Epithelial cell of proximal tubule (primary cell): ENCODE results near the gene MYRF. TPM values are rescaled to one million over a fixed set of nuclear protein-coding genes. Genes with fewer than 3 reads are reported as not detected.

Experiments used
- DNase-seq: peaks from one replicate; pipeline ENCODE4 v3.0.0-alpha.2; 2011; ENCODE audit warnings: low read depth
- H3K4me3 ChIP-seq: 2 replicates; pipeline ENCODE4 v1.5.1; 2011; ENCODE audit warnings: low read depth, mild to moderate bottlenecking, low read length
- CTCF ChIP-seq: conservative IDR thresholded peaks from 2 replicates; pipeline ENCODE4 v1.5.1; 2012; ENCODE audit warnings: low read depth, mild to moderate bottlenecking, low read length
- total RNA-seq: library from RNA; depleted of rRNA; stranded (reverse); fragments of >200 nt; gene quantifications from 2 replicates; pipeline ENCODE4 v1.2.3, GENCODE V29; 2015

MYRF gene
- total RNA-seq, 1 donor from 2014 or later: 25.0 TPM

DNA sequence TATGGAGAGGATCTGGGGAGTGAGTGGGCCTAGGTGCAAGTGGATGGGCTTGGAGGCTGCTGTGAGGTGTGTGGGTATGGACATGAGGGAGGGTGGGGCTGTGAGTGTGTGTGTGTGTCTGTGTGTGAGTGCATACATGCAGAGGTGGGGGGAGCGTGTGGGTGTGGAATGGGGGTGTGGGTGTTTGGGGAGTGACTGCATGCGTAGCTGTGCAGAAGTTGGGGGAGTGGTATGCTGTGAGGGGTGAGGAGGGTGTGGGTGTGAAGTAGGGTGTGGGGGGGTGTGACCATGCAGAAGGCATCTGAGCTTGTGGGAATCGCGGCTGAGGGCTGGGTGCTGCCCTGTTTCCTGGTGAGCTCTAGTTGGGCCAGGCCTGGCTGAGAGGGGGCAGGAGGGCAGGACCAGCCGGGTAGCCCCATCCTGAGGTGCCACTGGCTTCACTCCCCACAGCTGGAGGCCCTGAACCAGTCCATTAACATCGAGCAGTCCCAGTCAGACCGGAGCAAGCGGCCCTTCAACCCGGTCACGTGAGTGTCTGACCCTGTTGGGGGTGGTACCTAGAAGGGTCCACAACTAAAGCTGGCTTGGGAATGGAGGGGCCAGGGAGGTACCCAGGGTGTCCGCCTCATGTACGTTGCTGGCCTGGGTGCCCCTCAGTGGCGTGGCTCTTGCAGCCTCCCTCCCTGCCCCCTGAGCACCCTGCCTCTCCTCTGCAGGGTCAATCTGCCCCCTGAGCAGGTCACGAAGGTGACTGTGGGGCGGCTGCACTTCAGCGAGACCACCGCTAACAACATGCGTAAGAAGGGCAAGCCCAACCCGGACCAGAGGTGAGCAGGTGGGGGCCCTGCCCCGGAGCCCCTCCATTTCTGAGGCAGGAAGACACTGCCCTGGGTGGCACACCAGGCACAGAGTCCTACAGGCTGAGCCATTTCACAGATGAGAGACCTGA is 23.4 kb downstream of the MYRF start:
- no peak overlapping the region for H3K4me3 ChIP-seq
- TF ChIP-seq CTCF: no peak
- DNase-seq: no peak

DNA sequence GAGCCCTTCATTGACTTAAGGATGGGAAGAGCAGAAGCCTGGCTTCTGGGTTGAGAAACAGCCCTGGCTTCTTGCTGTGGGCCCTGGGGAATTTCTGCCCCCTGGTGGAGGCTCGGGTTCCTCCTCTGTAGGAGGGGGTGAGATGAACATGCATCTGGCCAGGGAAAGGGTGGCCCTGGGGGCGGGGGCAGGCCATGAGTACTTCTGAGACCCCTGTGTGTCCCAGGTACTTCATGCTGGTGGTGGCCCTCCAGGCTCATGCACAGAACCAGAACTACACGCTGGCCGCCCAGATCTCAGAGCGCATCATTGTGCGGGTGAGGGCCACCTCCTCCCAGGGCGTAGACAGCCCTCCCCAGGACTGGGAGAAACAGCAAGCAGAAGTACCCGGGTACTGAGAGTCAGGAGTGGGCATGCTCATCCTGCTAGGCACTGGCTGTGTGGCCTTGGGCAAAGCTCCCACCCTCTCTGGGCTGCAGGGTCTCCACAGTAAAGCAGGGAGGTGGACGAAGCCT is 24.2 kb downstream of the MYRF start:
- no peak for DNase-seq
- H3K4me3 ChIP-seq: no peak overlapping the region
- peak; percentile 87 for TF ChIP-seq CTCF

DNA sequence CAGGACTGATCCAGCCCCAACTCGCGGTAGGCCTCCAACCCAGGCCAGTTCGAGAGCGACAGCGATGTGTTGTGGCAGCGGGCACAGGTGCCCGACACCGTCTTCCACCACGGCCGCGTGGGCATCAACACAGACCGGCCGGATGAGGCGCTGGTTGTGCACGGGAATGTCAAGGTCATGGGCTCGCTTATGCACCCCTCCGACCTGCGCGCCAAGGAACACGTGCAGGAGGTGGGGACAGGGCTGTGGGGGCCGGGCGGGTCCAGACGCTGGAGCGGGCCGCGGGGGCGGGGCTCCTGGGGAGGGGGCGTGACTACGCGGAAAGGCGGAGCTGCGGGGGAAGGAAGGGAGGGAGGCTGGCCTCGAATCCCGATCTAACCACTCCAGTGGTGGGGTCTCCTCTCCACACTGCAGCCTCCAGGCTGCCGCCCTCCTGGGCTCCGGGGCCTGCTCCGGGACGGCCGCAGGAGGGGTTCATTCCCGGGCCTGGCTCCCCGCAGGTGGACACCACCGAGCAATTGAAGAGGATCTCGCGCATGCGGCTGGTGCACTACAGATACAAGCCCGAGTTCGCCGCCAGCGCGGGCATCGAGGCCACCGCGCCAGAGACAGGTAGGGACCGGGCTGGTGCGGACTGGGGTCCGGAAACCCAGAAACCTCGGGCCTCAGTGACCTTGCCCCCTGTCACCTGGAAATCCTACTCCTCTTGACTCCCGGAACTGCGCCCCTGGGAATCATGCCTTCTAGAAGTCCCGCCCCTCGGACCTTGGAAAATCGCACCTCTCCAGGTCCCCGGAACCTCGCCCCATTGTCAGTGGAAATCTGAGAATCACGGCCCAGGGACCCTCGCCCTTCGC is 25.0 kb downstream of the MYRF start:
- TF ChIP-seq CTCF: no peak
- DNase-seq: no peak
- H3K4me3 ChIP-seq: no peak overlapping the region

GRCh38 chr11:61778357-61778886 is 26.0 kb downstream of the MYRF start:
- H3K4me3 ChIP-seq: no peak overlapping the region
- TF ChIP-seq CTCF: no peak
- DNase-seq: no peak

- TF ChIP-seq CTCF: no peak
- DNase-seq: no peak
- H3K4me3 ChIP-seq: no peak overlapping the region
Measured at GRCh38 chr11:61778920-61779650, 26.6 kb downstream of the MYRF start.
